Ascending aorta (tissue), 2 donors: Measurements from ENCODE around the gene SCN10A. TPM values are rescaled to one million over a fixed set of nuclear protein-coding genes. Genes with fewer than 3 reads are reported as not detected.

Source experiments
- DNase-seq, 2 donors: peaks; one replicate each; pipeline ENCODE4 v3.0.0-alpha.2; 2019; ENCODE audit warnings: low spot score in 2 of 2
- H3K27ac ChIP-seq, 2 donors: fragments of 200-600 bp; sonication (generic); one replicate each; pipeline ENCODE4 v1.5.1; 2016 to 2017; ENCODE audit warnings: mild to moderate bottlenecking in 1 of 2
- H3K27me3 ChIP-seq: fragments of 200-600 bp; sonication (generic); one replicate; pipeline ENCODE4 v1.5.1; 2017
- H3K36me3 ChIP-seq, 2 donors: fragments of 200-600 bp; sonication (generic); one replicate each; pipeline ENCODE4 v1.5.1; 2016
- H3K4me1 ChIP-seq, 2 donors: fragments of 200-600 bp; sonication (generic); one replicate each; pipeline ENCODE4 v1.5.1; 2016 to 2017; ENCODE audit warnings: mild to moderate bottlenecking in 1 of 2
- H3K4me3 ChIP-seq, 2 donors: fragments of 200-600 bp; sonication (generic); one replicate each; pipeline ENCODE4 v1.5.1; 2016 to 2017; ENCODE audit warnings: mild to moderate bottlenecking in 1 of 2
- H3K9me3 ChIP-seq, 2 donors: fragments of 200-600 bp; sonication (generic); one replicate each; pipeline ENCODE4 v1.5.1; 2016
- CTCF ChIP-seq, 3 experiments: fragments of 200-600 bp in 2 of 3; fragments of 450-650 bp in 1 of 3; sonication (generic) in 2 of 3; IDR thresholded peaks; one replicate each; pipeline ENCODE4 v1.5.1; 2016 to 2019; ENCODE audit warnings: antibody characterized with exemption in 3 of 3, mild to moderate bottlenecking in 1 of 3, moderate library complexity in 1 of 3
- intact Hi-C: fragments of 100-400 bp; cut with DNase I; formaldehyde crosslinking; loops from one replicate; pipeline ENCODE4 v1.15.1; 2023
- total RNA-seq: library from RNA; depleted of rRNA; stranded (reverse); fragments of >200 nt; gene quantifications from one replicate; pipeline ENCODE4 v1.1.0, GENCODE V29; 2016

Gene SCN10A
- total RNA-seq, 1 donor from 2014 or later = not detected

GRCh38 chr3:38782148-38782547, 33.9 kb downstream of the SCN10A start:
- H3K27me3 ChIP-seq = no peaks in the 10 kb centered on the region
- no peaks in the 10 kb centered on the region for H3K4me1 ChIP-seq
- no peak overlapping the region for H3K27ac ChIP-seq
- intact Hi-C loops = no loop called here
- no peak for TF ChIP-seq CTCF (IDR thresholded peaks at IDR 0.05)
- H3K36me3 ChIP-seq = no peaks in the 10 kb centered on the region
- no peaks in the 10 kb centered on the region for H3K9me3 ChIP-seq
- DNase-seq = no peak
- H3K4me3 ChIP-seq = no peak overlapping the region

- no peaks in the 10 kb centered on the region for H3K27me3 ChIP-seq
- no peaks in the 10 kb centered on the region for H3K36me3 ChIP-seq
- H3K27ac ChIP-seq = no peak overlapping the region
- intact Hi-C loops = no loop called here
- no peak overlapping the region for H3K4me3 ChIP-seq
- no peaks in the 10 kb centered on the region for H3K9me3 ChIP-seq
- no peak for DNase-seq
- H3K4me1 ChIP-seq = no peaks in the 10 kb centered on the region
- no peak for TF ChIP-seq CTCF (IDR thresholded peaks at IDR 0.05)
Measured at GRCh38 chr3:38773528-38773927, 42.5 kb downstream of the SCN10A start.

- no peak overlapping the region for H3K27ac ChIP-seq
- H3K36me3 ChIP-seq = no peaks in the 10 kb centered on the region
- H3K27me3 ChIP-seq = no peaks in the 10 kb centered on the region
- no peaks in the 10 kb centered on the region for H3K4me1 ChIP-seq
- no peak for DNase-seq
- peaks cover 0 to 3% of the 10 kb centered on the region in 2 donors for H3K9me3 ChIP-seq
- no peak overlapping the region for H3K4me3 ChIP-seq
- intact Hi-C loops = no loop called here
- no peak for TF ChIP-seq CTCF (IDR thresholded peaks at IDR 0.05)
Measured at GRCh38 chr3:38763569-38763968, 52.4 kb downstream of the SCN10A start.

GRCh38 chr3:38758557-38758956, 57.5 kb downstream of the SCN10A start:
- TF ChIP-seq CTCF (IDR thresholded peaks at IDR 0.05) = no peak
- Histone ChIP-seq H3K36me3 (no peaks in the 10 kb centered on the region), H3K4me3 (no peak overlapping the region), H3K27ac (no peak overlapping the region), H3K27me3 (no peaks in the 10 kb centered on the region), H3K9me3 (no peaks in the 10 kb centered on the region), H3K4me1 (no peaks in the 10 kb centered on the region)
- intact Hi-C loops = no loop called here
- DNase-seq = no peak

- intact Hi-C loops = no loop called here
- H3K4me1 ChIP-seq = no peaks in the 10 kb centered on the region
- no peak overlapping the region for H3K4me3 ChIP-seq
- no peaks in the 10 kb centered on the region for H3K27me3 ChIP-seq
- no peaks in the 10 kb centered on the region for H3K36me3 ChIP-seq
- no peak for DNase-seq
- no peak for TF ChIP-seq CTCF (IDR thresholded peaks at IDR 0.05)
- no peak overlapping the region for H3K27ac ChIP-seq
- no peaks in the 10 kb centered on the region for H3K9me3 ChIP-seq
Measured at GRCh38 chr3:38757721-38758120, 58.3 kb downstream of the SCN10A start.

- TF ChIP-seq CTCF (IDR thresholded peaks at IDR 0.05) = no peak
- Histone ChIP-seq H3K4me3 (no peak overlapping the region), H3K27ac (no peak overlapping the region), H3K9me3 (no peaks in the 10 kb centered on the region), H3K27me3 (no peaks in the 10 kb centered on the region), H3K36me3 (no peaks in the 10 kb centered on the region), H3K4me1 (no peaks in the 10 kb centered on the region)
- no peak for DNase-seq
- intact Hi-C loops = no loop called here
Measured at GRCh38 chr3:38756892-38757291, 59.1 kb downstream of the SCN10A start.
